Measurements from ENCODE around the gene CCDC148.

CCDC148 gene

GRCh38 chr2:158242280-158242679 lies 214.3 kb downstream of the CCDC148 start:
- no peak for DNase-seq (ENCODE audit: low read depth in 1 of 2, low spot score in 1 of 2)
- H3K27ac ChIP-seq (replicated peaks) = no peak overlapping the region
- no peaks in the 10 kb centered on the region for H3K27me3 ChIP-seq (ENCODE audit: insufficient read depth, poor library complexity, severe bottlenecking)
- TF ChIP-seq SPI1 (IDR thresholded peaks at IDR 0.05; ENCODE audit: borderline replicate concordance, low read depth) (no peak), POLR2AphosphoS5 (IDR thresholded peaks at IDR 0.05; ENCODE audit: low read depth) (no peak)
- H3K4me3 ChIP-seq (replicated peaks; ENCODE audit: insufficient read depth, low read length) = no peak overlapping the region

GRCh38 chr2:158240975-158241374 lies 215.6 kb downstream of the CCDC148 start:
- Histone ChIP-seq H3K27ac (replicated peaks) (no peak overlapping the region), H3K4me3 (replicated peaks; ENCODE audit: insufficient read depth, low read length) (no peak overlapping the region), H3K27me3 (ENCODE audit: insufficient read depth, poor library complexity, severe bottlenecking) (no peaks in the 10 kb centered on the region)
- no peak for DNase-seq (ENCODE audit: low read depth in 1 of 2, low spot score in 1 of 2)
- TF ChIP-seq REST (IDR thresholded peaks at IDR 0.05; ENCODE audit: insufficient replicate concordance, low read depth) (no peak), GABPA (IDR thresholded peaks at IDR 0.05; ENCODE audit: low read depth) (no peak), CTCF (IDR thresholded peaks at IDR 0.05; ENCODE audit: insufficient read depth, low read length) (no peak), SPI1 (IDR thresholded peaks at IDR 0.05; ENCODE audit: borderline replicate concordance, low read depth) (no peak), POLR2AphosphoS5 (IDR thresholded peaks at IDR 0.05; ENCODE audit: low read depth) (no peak)

GRCh38 chr2:158239271-158239670 lies 217.3 kb downstream of the CCDC148 start:
- DNase-seq (ENCODE audit: low read depth in 1 of 2, low spot score in 1 of 2) = no peak
- H3K4me3 ChIP-seq (replicated peaks; ENCODE audit: insufficient read depth, low read length) = no peak overlapping the region
- H3K27me3 ChIP-seq (ENCODE audit: insufficient read depth, poor library complexity, severe bottlenecking) = no peaks in the 10 kb centered on the region
- TF ChIP-seq REST (IDR thresholded peaks at IDR 0.05; ENCODE audit: insufficient replicate concordance, low read depth) (no peak), SPI1 (IDR thresholded peaks at IDR 0.05; ENCODE audit: borderline replicate concordance, low read depth) (no peak), CTCF (IDR thresholded peaks at IDR 0.05; ENCODE audit: insufficient read depth, low read length) (no peak), GABPA (IDR thresholded peaks at IDR 0.05; ENCODE audit: low read depth) (no peak), POLR2AphosphoS5 (IDR thresholded peaks at IDR 0.05; ENCODE audit: low read depth) (no peak)
- H3K27ac ChIP-seq (replicated peaks) = no peak overlapping the region

GRCh38 chr2:158234497-158234896 lies 222.1 kb downstream of the CCDC148 start:
- DNase-seq (ENCODE audit: low read depth in 1 of 2, low spot score in 1 of 2) = no peak
- no peak overlapping the region for H3K4me3 ChIP-seq (replicated peaks; ENCODE audit: insufficient read depth, low read length)
- TF ChIP-seq POLR2AphosphoS5 (IDR thresholded peaks at IDR 0.05; ENCODE audit: low read depth) (no peak), SPI1 (IDR thresholded peaks at IDR 0.05; ENCODE audit: borderline replicate concordance, low read depth) (no peak), CTCF (IDR thresholded peaks at IDR 0.05; ENCODE audit: insufficient read depth, low read length) (no peak), REST (IDR thresholded peaks at IDR 0.05; ENCODE audit: insufficient replicate concordance, low read depth) (no peak), GABPA (IDR thresholded peaks at IDR 0.05; ENCODE audit: low read depth) (no peak)

More at GRCh38 chr2:158234497-158234896, 222.1 kb downstream of the CCDC148 start:
- Histone ChIP-seq H3K27me3 (ENCODE audit: insufficient read depth, poor library complexity, severe bottlenecking) (peaks cover 2% of the 10 kb centered on the region), H3K27ac (replicated peaks) (no peak overlapping the region)

Data from HL-60 (cell line).